Measurements from ENCODE around the gene SUCLG2.

The SUCLG2 gene

DNA sequence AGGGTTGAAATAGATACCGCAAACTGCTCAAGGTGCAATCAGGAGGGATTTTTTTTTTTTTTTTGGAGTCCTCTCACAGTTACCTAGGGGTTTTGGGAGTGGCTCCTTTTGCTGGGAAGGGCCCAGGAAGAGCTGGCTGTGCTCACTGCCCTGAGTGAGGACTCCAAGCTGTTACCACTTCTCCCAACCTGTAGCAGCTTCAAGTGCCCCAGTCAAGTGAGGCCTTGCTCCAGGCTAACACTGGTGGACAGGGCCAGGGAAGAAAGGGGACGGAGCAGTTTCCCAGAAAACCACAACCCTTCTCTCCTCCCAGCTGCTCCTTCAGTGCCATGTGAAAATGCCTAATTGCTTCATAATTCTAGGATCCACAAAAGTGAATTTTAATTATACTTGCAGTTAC lies 274.3 kb downstream of the SUCLG2 start:
- DNase-seq: no peak

DNA sequence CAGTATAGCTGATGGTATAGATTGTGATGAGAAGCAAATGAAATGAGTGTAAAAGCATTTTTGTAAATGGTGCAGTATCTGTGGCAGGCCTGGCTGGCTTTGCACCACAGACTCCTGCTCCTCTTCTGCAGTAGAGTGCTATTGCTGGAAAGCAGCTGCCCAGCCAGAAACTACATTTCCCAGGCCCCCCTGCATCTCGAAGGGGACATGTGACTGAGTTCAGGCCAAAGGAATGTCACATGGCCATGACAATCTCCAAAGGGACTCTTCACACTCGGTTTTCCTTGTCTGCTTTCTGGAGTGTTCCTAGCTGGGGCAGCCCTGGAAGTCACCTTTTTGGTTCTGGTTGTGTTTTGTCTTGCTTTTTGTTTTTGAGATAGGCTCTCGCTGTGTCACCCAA lies 277.1 kb downstream of the SUCLG2 start:
- no peak for DNase-seq

DNA sequence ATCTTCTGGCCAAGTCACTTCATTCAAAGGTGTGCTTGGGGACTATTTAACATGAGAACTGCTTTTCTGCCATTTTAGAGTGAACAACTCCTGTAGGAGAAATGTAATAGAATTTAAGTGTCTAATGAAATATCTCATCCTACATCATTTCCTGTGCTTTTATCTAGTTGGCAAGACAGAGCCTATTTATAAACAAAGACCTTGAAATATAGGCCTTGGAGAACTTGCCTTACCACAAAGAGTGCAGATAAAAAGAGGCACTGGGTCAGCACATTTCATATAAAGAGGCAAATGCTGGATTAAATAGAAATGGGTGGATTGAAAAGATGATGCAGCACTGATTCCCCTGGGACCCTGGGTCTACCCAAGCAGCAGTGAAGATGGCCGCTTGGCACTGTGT lies 278.0 kb downstream of the SUCLG2 start:
- no peak for DNase-seq

- DNase-seq: no peak
Observed at GRCh38 chr3:67375976-67376375, 278.4 kb downstream of the SUCLG2 start.

DNA sequence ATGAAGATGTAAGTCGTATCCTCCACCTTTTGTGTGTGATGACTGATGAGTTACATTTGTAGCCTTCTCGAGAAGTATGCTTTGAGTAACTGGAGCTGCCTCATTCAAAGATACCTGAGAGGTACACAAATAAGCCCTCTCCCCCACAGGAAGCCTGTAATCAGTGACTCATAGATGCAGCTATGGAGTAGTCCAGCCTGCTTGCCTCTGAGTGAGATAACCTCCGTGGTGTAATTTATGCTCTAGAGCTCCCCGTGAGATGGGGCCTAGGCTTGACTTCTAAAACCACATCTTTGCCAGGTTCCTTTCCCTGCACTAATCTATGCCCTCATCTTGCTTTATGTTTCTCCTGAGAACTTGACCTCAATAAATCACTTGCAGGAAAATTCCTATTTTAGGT lies 291.7 kb downstream of the SUCLG2 start:
- DNase-seq: peak; percentile 37

- DNase-seq: no peak
Observed at GRCh38 chr3:67361770-67362169, 292.6 kb downstream of the SUCLG2 start.

GRCh38 chr3:67361323-67361722 lies 293.1 kb downstream of the SUCLG2 start:
- DNase-seq: no peak

GRCh38 chr3:67357610-67358458 lies 296.6 kb downstream of the SUCLG2 start:
- DNase-seq: no peak

- DNase-seq: peak; percentile 57
Observed at GRCh38 chr3:67349551-67350174, 304.7 kb downstream of the SUCLG2 start.

- no peak for DNase-seq
Observed at GRCh38 chr3:67346081-67346480, 308.3 kb downstream of the SUCLG2 start.

- DNase-seq: no peak
Observed at GRCh38 chr3:67335813-67336212, 318.6 kb downstream of the SUCLG2 start.

GRCh38 chr3:67334588-67334987 lies 319.8 kb downstream of the SUCLG2 start:
- DNase-seq: no peak

- DNase-seq: peak; percentile 59
Observed at GRCh38 chr3:67329358-67329757, 325.1 kb downstream of the SUCLG2 start.

- DNase-seq: no peak
Observed at GRCh38 chr3:67327582-67327981, 326.8 kb downstream of the SUCLG2 start.

DNA sequence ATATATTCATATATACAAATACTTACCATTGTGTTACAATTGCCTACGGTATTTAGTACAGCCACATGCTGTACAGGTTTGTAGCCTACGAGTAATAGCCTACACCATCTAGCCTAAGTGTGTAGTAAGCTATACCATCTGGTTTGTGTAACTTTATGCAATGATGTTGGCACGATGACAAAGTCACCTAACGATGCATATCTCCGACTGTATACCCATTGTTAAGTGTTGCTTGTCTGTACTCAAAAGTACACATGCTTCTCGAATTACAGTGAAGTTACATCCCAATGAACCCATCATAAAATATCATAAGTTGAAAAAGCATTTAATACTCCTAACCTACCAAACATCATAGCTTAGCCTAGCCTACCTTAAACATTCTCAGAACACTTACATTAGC lies 329.2 kb downstream of the SUCLG2 start:
- no peak for DNase-seq
